DND-41 (cell line): ENCODE results near the gene ERO1A.
A peak's percentile ranks its signal among the peaks of the same experiment; 100 is the strongest.

Experiments used
- ATAC-seq: fragments of 200-7000 bp; cut with Tn5 transposase; 3 replicates; pipeline ENCODE4 v1.9.1; 2021; ENCODE audit warnings: low read depth; ENCODE audit not compliant: insufficient read depth
- DNase-seq: peaks from one replicate; pipeline ENCODE4 v3.0.0-alpha.2; 2020
- H2AFZ ChIP-seq: 2 replicates; pipeline ENCODE4 v1.6.0; 2012; ENCODE audit warnings: low read depth, low read length
- H3K27ac ChIP-seq: 2 replicates; pipeline ENCODE4 v1.5.1; 2012; ENCODE audit warnings: low read length, inconsistent platforms
- H3K27me3 ChIP-seq: fragments of 200-600 bp; sonication (generic); 2 replicates; pipeline ENCODE4 v1.6.0; 2012; ENCODE audit warnings: low read length, mild to moderate bottlenecking, inconsistent platforms; ENCODE audit not compliant: insufficient read depth, poor library complexity
- H3K36me3 ChIP-seq: 2 replicates; pipeline ENCODE4 v1.5.1; 2012; ENCODE audit warnings: low read length, inconsistent platforms; ENCODE audit not compliant: insufficient read depth
- H3K4me1 ChIP-seq: 2 replicates; pipeline ENCODE4 v1.5.1; 2012; ENCODE audit warnings: mild to moderate bottlenecking, low read length; ENCODE audit not compliant: insufficient read depth
- H3K4me2 ChIP-seq: 2 replicates; pipeline ENCODE4 v1.6.0; 2012; ENCODE audit warnings: mild to moderate bottlenecking, moderate library complexity, low read length, inconsistent platforms; ENCODE audit not compliant: insufficient read depth
- H3K4me3 ChIP-seq, 2 experiments: fragments of 200-600 bp in 1 of 2; shearing (Covaris generic) in 1 of 2; 2 replicates each; pipeline ENCODE4 v1.5.1; 2012 to 2016; ENCODE audit warnings: inconsistent platforms in 2 of 2, low read length in 2 of 2, mild to moderate bottlenecking in 2 of 2, low read depth in 1 of 2, moderate library complexity in 1 of 2
- H3K79me2 ChIP-seq: 2 replicates; pipeline ENCODE4 v1.6.0; 2012; ENCODE audit warnings: low read length, inconsistent platforms; ENCODE audit not compliant: insufficient read depth
- H3K9ac ChIP-seq: 2 replicates; pipeline ENCODE4 v1.6.0; 2012; ENCODE audit warnings: low read depth, mild to moderate bottlenecking, inconsistent platforms, low read length, moderate library complexity
- H3K9me3 ChIP-seq: 2 replicates; pipeline ENCODE4 v1.5.1; 2012; ENCODE audit warnings: low read length, moderate library complexity, mild to moderate bottlenecking, inconsistent platforms; ENCODE audit not compliant: insufficient read depth, severe bottlenecking
- H4K20me1 ChIP-seq: 2 replicates; pipeline ENCODE4 v1.6.0; 2012; ENCODE audit warnings: low read length; ENCODE audit not compliant: insufficient read depth
- CTCF ChIP-seq: IDR thresholded peaks from 2 replicates; pipeline ENCODE4 v1.5.1; 2012; ENCODE audit warnings: borderline replicate concordance, low read length, moderate library complexity, mild to moderate bottlenecking; ENCODE audit not compliant: poor library complexity, severe bottlenecking; ENCODE audit errors: extremely low read depth
- EZH2 ChIP-seq: IDR thresholded peaks from 3 replicates; pipeline ENCODE4 v1.6.1; 2012; ENCODE audit warnings: borderline replicate concordance, low read depth, mild to moderate bottlenecking, moderate library complexity, low read length, inconsistent platforms; ENCODE audit not compliant: severe bottlenecking

Gene ERO1A

GRCh38 chr14:52683985-52684520 is 11.3 kb downstream of the ERO1A start:
- no peak overlapping the region for H3K27ac ChIP-seq
- H3K9me3 ChIP-seq, result no peaks in the 10 kb centered on the region
- H3K9ac ChIP-seq, result no peak overlapping the region
- no peak overlapping the region for H3K4me2 ChIP-seq
- H3K27me3 ChIP-seq, result no peaks in the 10 kb centered on the region
- H2AFZ ChIP-seq, result no peak overlapping the region
- H3K4me3 ChIP-seq, result no peak overlapping the region
- H3K79me2 ChIP-seq, result peaks cover 71% of the 10 kb centered on the region
- ATAC-seq, result peak; percentile 33; the same call in 1 of the 3 replicates
- DNase-seq, result no peak
- TF ChIP-seq CTCF, result no peak
- no peak for TF ChIP-seq EZH2
- peaks cover 7% of the 10 kb centered on the region for H3K4me1 ChIP-seq
- H4K20me1 ChIP-seq, result peaks cover 37% of the 10 kb centered on the region; the same call in 1 of the 2 replicates
- peaks cover 24% of the 10 kb centered on the region for H3K36me3 ChIP-seq

GRCh38 chr14:52678591-52678990 is 16.8 kb downstream of the ERO1A start:
- ATAC-seq (peak; percentile 60; the same call in 1 of the 3 replicates), DNase-seq (no peak)
- Histone ChIP-seq H3K27ac (no peak overlapping the region), H3K4me1 (no peaks in the 10 kb centered on the region), H3K4me2 (no peak overlapping the region), H3K27me3 (no peaks in the 10 kb centered on the region), H2AFZ (no peak overlapping the region), H4K20me1 (peaks cover 4% of the 10 kb centered on the region; the same call in 1 of the 2 replicates), H3K9ac (no peak overlapping the region), H3K4me3 (no peak overlapping the region), H3K9me3 (no peaks in the 10 kb centered on the region), H3K36me3 (peaks cover 69% of the 10 kb centered on the region), H3K79me2 (peaks cover 16% of the 10 kb centered on the region)
- TF ChIP-seq EZH2, result no peak
- TF ChIP-seq CTCF, result peak; percentile 47

- Histone ChIP-seq H3K4me3 (no peak overlapping the region), H3K4me1 (no peaks in the 10 kb centered on the region), H3K9me3 (no peaks in the 10 kb centered on the region), H3K79me2 (no peaks in the 10 kb centered on the region), H3K27me3 (no peaks in the 10 kb centered on the region), H3K4me2 (no peak overlapping the region), H3K27ac (no peak overlapping the region), H3K9ac (no peak overlapping the region), H2AFZ (no peak overlapping the region), H3K36me3 (peaks cover 45% of the 10 kb centered on the region), H4K20me1 (no peaks in the 10 kb centered on the region)
- TF ChIP-seq CTCF (no peak), EZH2 (no peak)
- ATAC-seq, result no peak
- DNase-seq, result no peak
Measured at GRCh38 chr14:52663850-52664249, 31.5 kb downstream of the ERO1A start.

GRCh38 chr14:52661314-52661713 is 34.0 kb downstream of the ERO1A start:
- peaks cover 50% of the 10 kb centered on the region for H3K36me3 ChIP-seq

More at GRCh38 chr14:52661314-52661713, 34.0 kb downstream of the ERO1A start:
- DNase-seq, result no peak
- Histone ChIP-seq H3K4me3 (no peak overlapping the region), H3K27me3 (no peaks in the 10 kb centered on the region), H3K9ac (no peak overlapping the region), H4K20me1 (no peaks in the 10 kb centered on the region), H3K4me1 (no peaks in the 10 kb centered on the region), H3K79me2 (no peaks in the 10 kb centered on the region), H2AFZ (no peak overlapping the region), H3K27ac (no peak overlapping the region), H3K4me2 (no peak overlapping the region), H3K9me3 (no peaks in the 10 kb centered on the region)
- TF ChIP-seq CTCF (no peak), EZH2 (no peak)
- no peak for ATAC-seq
